ENCODE data around the gene C2CD4D.
"Not testable (repeated sequence)": the region's sequence is repeated elsewhere in the genome, so short reads cannot be mapped to it uniquely, and the experiment has no call there.

DNA sequence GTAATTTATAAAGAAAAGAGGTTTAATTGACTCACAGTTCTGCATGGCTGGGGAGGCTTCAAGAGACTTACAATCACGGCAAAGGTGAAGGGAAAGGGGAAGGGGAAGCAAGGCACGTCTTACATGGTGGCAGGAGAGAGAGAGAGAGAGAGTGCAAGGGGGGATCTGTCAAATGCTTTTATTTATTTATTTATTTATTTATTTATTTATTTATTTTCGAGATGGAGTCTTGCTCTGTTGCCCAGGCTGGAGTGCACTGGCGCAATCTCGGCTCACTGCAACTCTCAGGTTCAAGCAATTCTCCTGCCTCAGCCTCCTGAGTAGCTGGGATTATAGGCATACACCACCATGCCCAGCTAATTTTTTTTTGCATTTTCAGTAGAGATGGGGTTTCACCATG lies 43.3 kb upstream of the C2CD4D start:
- TF ChIP-seq, protein P1, sequence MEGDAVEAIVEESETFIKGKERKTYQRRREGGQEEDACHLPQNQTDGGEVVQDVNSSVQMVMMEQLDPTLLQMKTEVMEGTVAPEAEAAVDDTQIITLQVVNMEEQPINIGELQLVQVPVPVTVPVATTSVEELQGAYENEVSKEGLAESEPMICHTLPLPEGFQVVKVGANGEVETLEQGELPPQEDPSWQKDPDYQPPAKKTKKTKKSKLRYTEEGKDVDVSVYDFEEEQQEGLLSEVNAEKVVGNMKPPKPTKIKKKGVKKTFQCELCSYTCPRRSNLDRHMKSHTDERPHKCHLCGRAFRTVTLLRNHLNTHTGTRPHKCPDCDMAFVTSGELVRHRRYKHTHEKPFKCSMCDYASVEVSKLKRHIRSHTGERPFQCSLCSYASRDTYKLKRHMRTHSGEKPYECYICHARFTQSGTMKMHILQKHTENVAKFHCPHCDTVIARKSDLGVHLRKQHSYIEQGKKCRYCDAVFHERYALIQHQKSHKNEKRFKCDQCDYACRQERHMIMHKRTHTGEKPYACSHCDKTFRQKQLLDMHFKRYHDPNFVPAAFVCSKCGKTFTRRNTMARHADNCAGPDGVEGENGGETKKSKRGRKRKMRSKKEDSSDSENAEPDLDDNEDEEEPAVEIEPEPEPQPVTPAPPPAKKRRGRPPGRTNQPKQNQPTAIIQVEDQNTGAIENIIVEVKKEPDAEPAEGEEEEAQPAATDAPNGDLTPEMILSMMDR (IDR thresholded peaks at IDR 0.05 in 8 of 11, conservative IDR thresholded peaks at IDR 0.05 in 3 of 11), result not testable (repeated sequence)
- not testable (repeated sequence) for TF ChIP-seq POLR2A, POLR2AphosphoS5 (IDR thresholded peaks at IDR 0.05)

All from spleen (tissue), 7 donors.